Colonic mucosa (tissue), 4 donors: ENCODE data around the gene ASTN1. TPM values are rescaled to one million over a fixed set of nuclear protein-coding genes. Genes with fewer than 3 reads are reported as not detected.

Experiments used
- DNase-seq: peaks from one replicate; pipeline ENCODE4 v3.0.0-alpha.2; 2020
- H3K27ac ChIP-seq: fragments of 200-600 bp; one replicate; pipeline ENCODE4 v1.8.0; 2021
- H3K27me3 ChIP-seq: fragments of 200-600 bp; one replicate; pipeline ENCODE4 v1.8.0; 2021
- H3K36me3 ChIP-seq: fragments of 200-600 bp; one replicate; pipeline ENCODE4 v1.8.0; 2021
- H3K4me1 ChIP-seq: fragments of 200-600 bp; one replicate; pipeline ENCODE4 v1.8.0; 2021; ENCODE audit warnings: mild to moderate bottlenecking
- H3K4me3 ChIP-seq: fragments of 200-600 bp; one replicate; pipeline ENCODE4 v1.8.0; 2021
- H3K9ac ChIP-seq, 2 donors: one replicate each; pipeline ENCODE4 v1.7.0; 2013; ENCODE audit warnings: control low read depth in 2 of 2, low read depth in 2 of 2, low read length in 2 of 2
- H3K9me3 ChIP-seq: fragments of 200-600 bp; one replicate; pipeline ENCODE4 v1.8.0; 2021
- CTCF ChIP-seq: fragments of 200-600 bp; IDR thresholded peaks from one replicate; pipeline ENCODE4 v1.8.0; 2022; ENCODE audit warnings: antibody characterized with exemption, mild to moderate bottlenecking
- intact Hi-C: fragments of 100-400 bp; cut with DNase I; formaldehyde crosslinking; loops from one replicate; pipeline ENCODE4 v1.14.1; 2022
- total RNA-seq, 2 donors: library from RNA; stranded (reverse); fragmentation: NEBNext Ultra II Directional in 1 of 2; extraction: Animal tissue kit (Norgen Biotek cat#: 25700) in 1 of 2; gene quantifications; one replicate each; pipeline ENCODE4 v1.2.1, GENCODE V29; 2021
- donor health status: healthy.
- donor health status: DM: no; HTN: no; CAD: no.
- donor health status: DM: no; HTN: no; CAD: no.

The ASTN1 gene
- total RNA-seq, 2 donors from 2014 or later: 0.15 to 0.42 TPM

- H3K4me1 ChIP-seq: no peaks in the 10 kb centered on the region
- peaks cover 26% of the 10 kb centered on the region for H3K27me3 ChIP-seq
- TF ChIP-seq CTCF: no peak
- intact Hi-C loops: no loop called here
- DNase-seq: no peak
- no peaks in the 10 kb centered on the region for H3K9me3 ChIP-seq
- H3K36me3 ChIP-seq: no peaks in the 10 kb centered on the region
- no peak overlapping the region for H3K27ac ChIP-seq
- no peak overlapping the region for H3K4me3 ChIP-seq
- H3K9ac ChIP-seq: no peak overlapping the region
Observed at GRCh38 chr1:177173976-177174375, 9.5 kb upstream of the ASTN1 start.

GRCh38 chr1:177172866-177173265 is 8.4 kb upstream of the ASTN1 start:
- no peak for DNase-seq
- H3K4me1 ChIP-seq: no peaks in the 10 kb centered on the region
- no peak overlapping the region for H3K4me3 ChIP-seq
- H3K27ac ChIP-seq: no peak overlapping the region
- H3K9me3 ChIP-seq: no peaks in the 10 kb centered on the region
- H3K27me3 ChIP-seq: peaks cover 26% of the 10 kb centered on the region
- H3K36me3 ChIP-seq: no peaks in the 10 kb centered on the region
- intact Hi-C loops: no loop called here
- H3K9ac ChIP-seq: no peak overlapping the region
- no peak for TF ChIP-seq CTCF

- H3K4me3 ChIP-seq: no peak overlapping the region
- H3K27me3 ChIP-seq: peaks cover 26% of the 10 kb centered on the region
- DNase-seq: no peak
- no peak overlapping the region for H3K27ac ChIP-seq
- intact Hi-C loops: no loop called here
- H3K36me3 ChIP-seq: no peaks in the 10 kb centered on the region
- H3K9me3 ChIP-seq: no peaks in the 10 kb centered on the region
- TF ChIP-seq CTCF: no peak
- H3K9ac ChIP-seq: no peak overlapping the region
- no peaks in the 10 kb centered on the region for H3K4me1 ChIP-seq
Observed at GRCh38 chr1:177172272-177172671, 7.8 kb upstream of the ASTN1 start.

GRCh38 chr1:177171536-177172123 is 7.1 kb upstream of the ASTN1 start:
- Histone ChIP-seq H3K9me3 (no peaks in the 10 kb centered on the region), H3K36me3 (no peaks in the 10 kb centered on the region), H3K9ac (no peak overlapping the region), H3K27me3 (peaks cover 32% of the 10 kb centered on the region), H3K27ac (no peak overlapping the region), H3K4me1 (no peaks in the 10 kb centered on the region), H3K4me3 (no peak overlapping the region)
- TF ChIP-seq CTCF: no peak
- intact Hi-C loops: no loop called here
- DNase-seq: no peak

- intact Hi-C loops: no loop called here
- H3K27me3 ChIP-seq: peaks cover 36% of the 10 kb centered on the region
- H3K4me3 ChIP-seq: peak within 1 kb of the TSS; percentile 13
- no peaks in the 10 kb centered on the region for H3K4me1 ChIP-seq
- TF ChIP-seq CTCF: no peak
- DNase-seq: peak; percentile 24
- H3K36me3 ChIP-seq: no peaks in the 10 kb centered on the region
- H3K27ac ChIP-seq: no peak within 1 kb of the TSS
- no peak within 1 kb of the TSS for H3K9ac ChIP-seq
- H3K9me3 ChIP-seq: no peaks in the 10 kb centered on the region
Observed at GRCh38 chr1:177170756-177171535, 6.4 kb upstream of the ASTN1 start, which contains the start of gene BRINP2. Gene BRINP2, plus strand, starts transcription at chr1:177170958. Its CDS starts 58,919 bp downstream, at chr1:177229877.
